Fibroblast of lung (primary cell): ENCODE results near the gene RGS14.

ENCODE experiments used
- EZH2 ChIP-seq: IDR thresholded peaks from 2 replicates; pipeline ENCODE4 v1.5.1; 2012; ENCODE audit warnings: low read length, control low read depth, mild to moderate bottlenecking; ENCODE audit errors: missing control alignments
- TF ChIP-seq, protein P1 (sequence below), 2 donors: IDR thresholded peaks in 1 of 2; conservative IDR thresholded peaks in 1 of 2; 1 replicate in 1 of 2; 2 replicates in 1 of 2; pipeline ENCODE4 v1.5.1; 2011 to 2012; ENCODE audit warnings: low read length in 2 of 2, control low read depth in 1 of 2, inconsistent platforms in 1 of 2, low read depth in 1 of 2, mild to moderate bottlenecking in 1 of 2

DNA sequence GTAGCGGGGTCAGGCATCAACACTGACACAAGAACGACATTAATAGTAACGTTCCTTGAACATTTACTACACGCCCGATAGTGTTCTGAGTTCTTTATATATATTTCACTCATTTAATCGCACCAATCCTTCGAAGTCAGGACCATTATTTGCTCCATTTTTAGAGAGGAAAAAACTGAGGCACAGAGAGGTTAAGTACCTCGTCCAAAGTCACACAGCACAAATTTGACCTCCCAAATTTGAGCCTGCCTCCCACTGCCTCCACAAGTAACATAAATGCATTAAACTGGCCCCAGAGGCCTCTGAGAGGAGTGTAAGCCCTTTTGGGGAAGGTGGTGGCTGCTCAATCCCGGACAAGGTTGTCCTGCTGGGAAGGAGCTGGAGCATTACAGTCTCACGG, 5.8 kb downstream of the RGS14 start:
- TF ChIP-seq, protein P1, sequence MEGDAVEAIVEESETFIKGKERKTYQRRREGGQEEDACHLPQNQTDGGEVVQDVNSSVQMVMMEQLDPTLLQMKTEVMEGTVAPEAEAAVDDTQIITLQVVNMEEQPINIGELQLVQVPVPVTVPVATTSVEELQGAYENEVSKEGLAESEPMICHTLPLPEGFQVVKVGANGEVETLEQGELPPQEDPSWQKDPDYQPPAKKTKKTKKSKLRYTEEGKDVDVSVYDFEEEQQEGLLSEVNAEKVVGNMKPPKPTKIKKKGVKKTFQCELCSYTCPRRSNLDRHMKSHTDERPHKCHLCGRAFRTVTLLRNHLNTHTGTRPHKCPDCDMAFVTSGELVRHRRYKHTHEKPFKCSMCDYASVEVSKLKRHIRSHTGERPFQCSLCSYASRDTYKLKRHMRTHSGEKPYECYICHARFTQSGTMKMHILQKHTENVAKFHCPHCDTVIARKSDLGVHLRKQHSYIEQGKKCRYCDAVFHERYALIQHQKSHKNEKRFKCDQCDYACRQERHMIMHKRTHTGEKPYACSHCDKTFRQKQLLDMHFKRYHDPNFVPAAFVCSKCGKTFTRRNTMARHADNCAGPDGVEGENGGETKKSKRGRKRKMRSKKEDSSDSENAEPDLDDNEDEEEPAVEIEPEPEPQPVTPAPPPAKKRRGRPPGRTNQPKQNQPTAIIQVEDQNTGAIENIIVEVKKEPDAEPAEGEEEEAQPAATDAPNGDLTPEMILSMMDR (conservative IDR thresholded peaks at IDR 0.05 in 1 of 2, IDR thresholded peaks at IDR 0.05 in 1 of 2; ENCODE audit: low read depth in 1 of 2, low read length in 2 of 2), result no peak
- TF ChIP-seq EZH2, result no peak
